Stimulated activated effector memory CD8-positive, alpha-beta T cell treated with anti-CD3 and anti-CD28 coated beads, Interleukin-12 subunit alpha, Interleukin-12 subunit beta, amount 100 ng/mL, for 72 hours (primary cell): Measurements from ENCODE around the gene OR8B4.
"Not testable (repeated sequence)": the region's sequence is repeated elsewhere in the genome, so short reads cannot be mapped to it uniquely, and the experiment has no call there.

Experiments used
- ATAC-seq: fragments of 150-1000 bp; cut with Tn5 transposase; 2 replicates; pipeline ENCODE4 v1.10.0; 2021
- DNase-seq, 2 donors: peaks; one replicate each; pipeline ENCODE4 v3.0.0; 2021 to 2022; ENCODE audit warnings: low spot score in 2 of 2
- H3K27ac Mint-ChIP-seq: one replicate; pipeline ENCODE4 v1.8.0; 2022; ENCODE audit warnings: mild to moderate bottlenecking, mixed read lengths
- H3K36me3 Mint-ChIP-seq: one replicate; pipeline ENCODE4 v1.8.0; 2022; ENCODE audit warnings: mild to moderate bottlenecking, mixed read lengths
- H3K4me1 Mint-ChIP-seq: one replicate; pipeline ENCODE4 v1.8.0; 2022; ENCODE audit warnings: mixed read lengths
- H3K4me3 Mint-ChIP-seq: one replicate; pipeline ENCODE4 v1.8.0; 2022; ENCODE audit warnings: mild to moderate bottlenecking, mixed read lengths
- H3K9me3 Mint-ChIP-seq: one replicate; pipeline ENCODE4 v1.8.0; 2022; ENCODE audit warnings: mixed read lengths

OR8B4 gene

DNA sequence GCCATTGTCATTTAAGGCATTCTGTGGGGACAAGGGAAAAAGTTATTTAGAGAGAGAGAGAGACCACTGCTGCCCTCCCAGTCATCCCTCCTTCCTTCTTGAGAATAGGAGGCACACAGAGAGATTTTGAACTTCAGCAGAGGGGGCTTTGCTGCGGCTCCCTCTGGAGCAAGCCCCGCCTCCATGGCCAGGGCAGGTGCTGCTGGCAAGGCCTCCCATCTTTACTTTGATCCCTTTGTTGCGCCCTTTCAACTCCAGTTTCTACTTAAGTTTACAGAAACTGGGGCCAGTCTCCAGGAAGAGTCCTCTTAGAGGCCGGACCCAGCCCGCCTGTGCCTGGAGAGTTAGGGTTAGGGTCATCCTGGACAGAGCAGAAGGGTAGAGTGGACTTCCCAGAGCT is 16.4 kb upstream of the OR8B4 start:
- no peak for DNase-seq
- H3K27ac Mint-ChIP-seq, result no peak overlapping the region
- no peaks in the 10 kb centered on the region for H3K36me3 Mint-ChIP-seq
- no peak for ATAC-seq
- H3K4me3 Mint-ChIP-seq, result no peak overlapping the region
- H3K4me1 Mint-ChIP-seq, result no peaks in the 10 kb centered on the region
- no peaks in the 10 kb centered on the region for H3K9me3 Mint-ChIP-seq

DNA sequence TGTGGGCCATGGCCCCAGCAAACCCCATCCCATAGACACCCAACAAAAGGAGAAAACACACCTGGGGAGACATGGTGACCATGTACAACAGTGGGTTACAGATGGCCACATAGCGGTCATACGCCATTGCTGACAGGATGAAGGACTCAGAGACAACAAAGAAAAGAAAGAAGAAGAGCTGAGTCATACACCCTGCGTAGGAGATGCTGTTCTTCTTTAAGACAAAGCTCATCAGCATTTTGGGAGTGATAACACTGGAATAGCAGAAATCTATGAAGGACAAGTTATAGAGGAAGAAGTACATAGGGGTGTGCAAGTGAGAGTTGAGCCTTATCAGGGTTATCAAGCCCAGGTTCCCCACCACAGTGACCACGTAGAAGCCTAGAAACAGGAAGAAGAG is 15.9 kb upstream of the OR8B4 start:
- Mint-ChIP-seq H3K27ac (no peak overlapping the region), H3K9me3 (no peaks in the 10 kb centered on the region), H3K4me3 (no peak overlapping the region), H3K36me3 (no peaks in the 10 kb centered on the region), H3K4me1 (no peaks in the 10 kb centered on the region)
- peak; percentile 35 for ATAC-seq
- no peak for DNase-seq

DNA sequence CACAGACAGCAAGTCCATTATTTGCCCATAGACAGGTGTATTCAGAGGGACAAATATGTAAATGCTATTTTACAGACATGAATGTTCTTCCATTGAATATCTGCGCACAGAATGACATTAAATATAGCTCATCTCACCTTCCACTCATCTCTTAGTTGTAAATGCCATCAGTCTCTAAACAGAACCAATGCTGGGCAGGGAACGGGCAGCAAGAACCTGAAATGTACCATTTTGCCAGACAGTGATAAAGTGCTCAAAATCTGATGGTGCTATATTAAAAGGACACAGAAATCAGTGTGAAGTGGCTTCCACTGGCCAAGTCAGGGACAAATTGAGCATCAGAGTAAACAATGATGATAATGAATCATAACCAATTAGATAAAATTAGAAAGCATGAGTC is 10.0 kb upstream of the OR8B4 start:
- ATAC-seq (no peak), DNase-seq (no peak)
- H3K27ac Mint-ChIP-seq, result no peak overlapping the region
- H3K4me3 Mint-ChIP-seq, result no peak overlapping the region
- H3K4me1 Mint-ChIP-seq, result no peaks in the 10 kb centered on the region
- peaks cover under 1% of the 10 kb centered on the region for H3K9me3 Mint-ChIP-seq
- H3K36me3 Mint-ChIP-seq, result no peaks in the 10 kb centered on the region

DNA sequence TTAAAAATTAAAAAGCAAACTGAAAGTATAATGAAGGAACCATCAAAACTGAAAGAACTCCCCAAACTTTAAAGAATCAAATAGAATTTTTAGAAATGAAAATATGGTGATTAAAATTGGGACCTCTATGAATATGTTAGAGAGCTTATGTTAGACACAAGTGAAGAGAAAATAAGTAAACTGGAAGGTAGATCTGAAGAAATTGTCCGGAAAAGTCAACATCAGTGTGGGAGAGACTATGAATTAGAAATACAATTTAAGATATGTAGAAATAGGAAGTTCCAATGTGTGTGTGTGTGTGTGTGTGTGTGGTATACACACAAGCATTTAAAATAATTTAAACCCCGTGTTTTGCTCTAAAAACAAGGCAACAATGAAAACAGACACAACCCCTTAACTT is 4.9 kb upstream of the OR8B4 start:
- Mint-ChIP-seq H3K36me3 (no peaks in the 10 kb centered on the region), H3K27ac (no peak overlapping the region), H3K4me1 (no peaks in the 10 kb centered on the region), H3K4me3 (no peak overlapping the region), H3K9me3 (peaks cover 4% of the 10 kb centered on the region)
- DNase-seq (no peak), ATAC-seq (no peak)

DNA sequence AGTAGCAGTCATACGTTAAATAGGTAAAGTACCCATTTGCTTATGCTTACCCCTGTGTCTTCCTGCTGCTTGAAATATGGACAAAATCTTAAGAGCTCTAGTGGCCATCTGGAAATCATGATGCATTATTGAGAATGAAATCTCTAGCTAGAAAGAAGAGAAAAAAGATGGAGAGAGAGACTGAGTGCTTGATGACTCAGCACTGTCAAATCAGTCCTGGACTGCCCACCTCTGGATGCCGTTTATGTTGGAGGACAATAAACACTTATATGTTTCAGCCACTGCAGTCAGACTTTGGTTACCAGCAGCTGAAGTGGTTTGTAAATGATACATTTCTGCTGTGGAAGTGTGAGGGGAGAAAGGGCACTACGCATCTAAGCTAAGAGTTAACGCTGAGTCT is 3.6 kb downstream of the OR8B4 start:
- no peaks in the 10 kb centered on the region for H3K36me3 Mint-ChIP-seq
- no peak overlapping the region for H3K27ac Mint-ChIP-seq
- no peaks in the 10 kb centered on the region for H3K9me3 Mint-ChIP-seq
- no peak for ATAC-seq
- H3K4me3 Mint-ChIP-seq, result no peak overlapping the region
- no peak for DNase-seq
- H3K4me1 Mint-ChIP-seq, result no peaks in the 10 kb centered on the region

DNA sequence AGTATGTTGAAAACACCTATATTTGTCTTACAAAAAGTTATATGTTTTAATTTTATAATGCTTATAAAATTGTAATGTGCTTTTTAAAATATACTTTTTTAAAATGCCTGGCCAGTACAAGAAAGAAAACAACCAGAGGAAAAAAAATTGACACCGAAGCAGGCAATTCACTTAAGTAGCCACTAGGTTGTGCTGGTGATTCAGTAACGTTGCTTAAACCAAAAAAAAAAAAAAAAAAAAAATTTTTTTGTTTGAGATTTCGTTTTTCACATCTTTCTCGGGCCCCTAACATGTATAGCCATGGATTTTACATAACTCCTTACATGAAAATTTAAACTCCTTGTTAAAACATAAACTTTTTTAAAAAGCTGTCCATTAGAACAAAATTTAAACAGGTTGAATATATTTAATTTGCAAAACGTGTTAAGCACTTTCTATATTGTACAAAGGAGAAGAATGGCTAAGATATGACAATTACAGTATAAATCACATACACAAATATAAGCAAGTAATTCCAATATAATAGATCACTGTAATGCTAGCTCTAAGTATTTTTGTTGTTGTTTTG is 9.2 kb downstream of the OR8B4 start:
- no peaks in the 10 kb centered on the region for H3K9me3 Mint-ChIP-seq
- H3K4me1 Mint-ChIP-seq, result no peaks in the 10 kb centered on the region
- no peaks in the 10 kb centered on the region for H3K36me3 Mint-ChIP-seq
- DNase-seq (no peak), ATAC-seq (no peak)
- no peak overlapping the region for H3K27ac Mint-ChIP-seq
- H3K4me3 Mint-ChIP-seq, result no peak overlapping the region

DNA sequence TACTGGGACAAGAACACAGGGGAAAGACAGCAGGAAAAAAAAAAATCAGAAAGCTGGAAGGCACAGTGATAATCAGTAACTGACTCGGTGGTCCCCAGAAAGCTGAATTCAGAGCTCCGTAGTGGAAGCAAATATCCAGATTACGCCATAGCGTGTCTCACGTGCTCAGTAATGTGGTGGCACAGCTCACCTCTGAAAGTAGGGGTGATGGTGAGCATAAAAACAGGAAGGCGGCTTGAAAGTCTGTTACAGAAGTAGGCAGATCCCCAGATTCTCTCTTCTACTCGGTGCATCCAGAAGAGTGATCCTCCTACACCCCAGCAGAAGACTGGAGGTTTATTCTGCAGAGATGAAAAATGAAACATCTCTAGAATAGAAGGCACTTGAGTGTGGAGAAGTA is 14.8 kb downstream of the OR8B4 start:
- no peaks in the 10 kb centered on the region for H3K9me3 Mint-ChIP-seq
- H3K27ac Mint-ChIP-seq, result no peak overlapping the region
- no peaks in the 10 kb centered on the region for H3K4me1 Mint-ChIP-seq
- H3K36me3 Mint-ChIP-seq, result no peaks in the 10 kb centered on the region
- no peak for DNase-seq
- no peak for ATAC-seq
- no peak overlapping the region for H3K4me3 Mint-ChIP-seq

DNA sequence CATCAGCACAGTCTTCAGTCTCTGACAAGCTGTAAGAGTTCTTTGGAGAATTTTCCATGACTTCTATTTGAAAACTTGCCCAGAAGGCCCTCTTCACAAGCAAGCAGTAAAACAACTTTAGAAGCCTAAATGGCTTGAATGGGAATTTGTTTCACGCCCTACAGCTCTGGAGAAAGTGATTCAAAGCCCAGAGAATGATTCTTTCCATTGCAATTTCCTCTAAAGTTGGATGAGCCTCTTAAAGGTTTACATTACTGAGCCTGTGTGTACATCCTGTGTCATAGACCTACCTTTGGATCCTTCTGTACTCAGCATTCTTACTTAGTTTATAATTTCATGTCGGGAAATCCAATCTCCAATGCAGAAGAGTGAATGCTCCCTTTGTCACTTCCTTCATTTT is 19.1 kb downstream of the OR8B4 start:
- no peaks in the 10 kb centered on the region for H3K4me1 Mint-ChIP-seq
- no peak overlapping the region for H3K4me3 Mint-ChIP-seq
- ATAC-seq, result no peak
- no peak overlapping the region for H3K27ac Mint-ChIP-seq
- no peaks in the 10 kb centered on the region for H3K36me3 Mint-ChIP-seq
- DNase-seq, result no peak
- no peaks in the 10 kb centered on the region for H3K9me3 Mint-ChIP-seq

DNA sequence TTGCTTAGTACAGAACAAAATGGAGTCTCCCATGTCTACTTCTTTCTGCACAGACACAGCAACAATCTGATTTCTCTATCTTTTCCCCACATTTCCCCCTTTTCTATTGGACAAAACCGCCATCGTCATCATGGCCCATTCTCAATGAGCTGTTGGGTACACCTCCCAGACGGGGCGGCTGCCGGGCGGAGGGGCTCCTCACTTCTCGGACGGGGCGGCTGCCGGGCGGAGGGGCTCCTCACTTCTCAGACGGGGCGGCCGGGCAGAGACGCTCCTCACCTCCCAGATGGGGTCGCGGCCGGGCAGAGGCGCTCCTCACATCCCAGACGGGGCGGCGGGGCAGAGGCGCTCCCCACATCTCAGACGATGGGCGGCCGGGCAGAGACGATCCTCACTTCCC is 21.5 kb downstream of the OR8B4 start:
- not testable (repeated sequence) for H3K9me3 Mint-ChIP-seq, H3K4me3 Mint-ChIP-seq, ATAC-seq, H3K36me3 Mint-ChIP-seq, H3K4me1 Mint-ChIP-seq, H3K27ac Mint-ChIP-seq, DNase-seq

DNA sequence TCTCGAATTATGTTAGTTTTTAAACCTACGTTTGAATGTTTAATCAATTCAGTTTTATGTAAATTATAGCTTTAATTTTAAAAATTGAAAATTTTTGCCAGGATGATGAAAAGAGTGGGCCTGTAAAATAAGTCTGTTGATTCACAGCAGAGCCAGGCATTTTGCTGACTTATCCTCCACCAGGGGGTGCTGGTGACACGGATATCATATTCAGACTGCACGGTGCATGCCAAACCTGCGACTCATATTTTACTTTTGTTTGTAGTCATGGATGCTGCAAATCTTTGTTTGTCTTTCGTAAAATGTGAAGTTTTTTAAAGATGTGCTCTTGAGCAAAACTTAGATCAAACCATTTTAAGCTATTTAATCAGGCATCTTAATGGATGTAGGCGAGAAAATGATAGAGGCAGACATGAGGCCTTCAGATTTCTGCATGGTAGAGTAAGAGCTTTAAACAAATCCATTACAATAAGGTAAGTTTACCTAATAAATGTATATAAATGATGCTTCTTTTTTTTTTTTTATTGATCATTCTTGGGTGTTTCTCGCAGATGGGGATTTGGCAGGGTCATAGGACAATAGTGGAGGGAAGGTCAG is 22.2 kb downstream of the OR8B4 start:
- ATAC-seq, result peak; percentile 75
- H3K9me3 Mint-ChIP-seq, result no peaks in the 10 kb centered on the region
- no peaks in the 10 kb centered on the region for H3K4me1 Mint-ChIP-seq
- no peaks in the 10 kb centered on the region for H3K36me3 Mint-ChIP-seq
- no peak overlapping the region for H3K27ac Mint-ChIP-seq
- H3K4me3 Mint-ChIP-seq, result no peak overlapping the region
- DNase-seq, result peak; percentile 5 to 65

DNA sequence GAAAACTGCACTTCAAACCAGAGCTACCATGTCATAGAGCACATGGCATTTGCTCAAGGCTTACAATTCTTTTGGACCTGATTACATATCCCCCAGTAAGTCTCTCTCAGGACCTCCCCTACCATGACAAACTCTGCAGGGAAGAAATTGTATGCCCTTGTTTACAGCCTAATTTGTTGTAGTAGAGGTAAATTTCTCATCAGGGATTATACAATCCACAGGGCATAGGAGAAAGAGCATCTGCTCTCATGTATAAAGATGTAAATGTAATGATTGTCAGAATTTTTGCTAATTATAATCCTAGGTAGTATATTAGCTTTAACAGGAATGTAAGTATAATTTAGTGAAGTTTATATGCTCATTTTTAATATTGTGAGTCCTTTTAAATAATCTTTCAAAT is 25.7 kb downstream of the OR8B4 start, which contains the start of gene OR8B3:
Gene OR8B3 (minus strand): TSS at position 101 of the 400 bp plus-strand sequence. CDS start 1,673 bp downstream, outside the sequence.
- H3K27ac Mint-ChIP-seq, result no peak within 1 kb of the TSS
- H3K36me3 Mint-ChIP-seq, result no peaks in the 10 kb centered on the region
- DNase-seq (no peak), ATAC-seq (no peak)
- H3K4me3 Mint-ChIP-seq, result no peak within 1 kb of the TSS
- no peaks in the 10 kb centered on the region for H3K9me3 Mint-ChIP-seq
- H3K4me1 Mint-ChIP-seq, result no peaks in the 10 kb centered on the region

DNA sequence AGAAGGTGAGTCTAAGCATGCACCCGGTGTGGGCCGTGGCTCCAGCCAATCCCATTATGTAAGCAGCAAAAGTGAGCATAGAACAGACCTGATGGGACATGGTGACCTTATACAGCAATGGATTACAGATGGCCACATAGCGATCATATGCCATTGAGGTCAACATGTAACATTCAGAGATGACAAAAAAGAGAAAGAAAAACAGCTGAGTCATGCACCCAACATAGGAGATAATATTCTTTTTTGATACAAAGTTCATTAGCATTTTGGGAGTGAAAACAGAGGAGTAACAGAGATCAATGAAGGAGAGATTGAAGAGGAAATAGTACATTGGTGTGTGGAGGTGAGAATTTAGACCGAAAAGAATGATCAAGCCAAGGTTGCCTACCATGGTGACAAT is 27.8 kb downstream of the OR8B4 start:
- not testable (repeated sequence) for H3K27ac Mint-ChIP-seq, DNase-seq, H3K4me1 Mint-ChIP-seq, H3K4me3 Mint-ChIP-seq, ATAC-seq, H3K36me3 Mint-ChIP-seq, H3K9me3 Mint-ChIP-seq

DNA sequence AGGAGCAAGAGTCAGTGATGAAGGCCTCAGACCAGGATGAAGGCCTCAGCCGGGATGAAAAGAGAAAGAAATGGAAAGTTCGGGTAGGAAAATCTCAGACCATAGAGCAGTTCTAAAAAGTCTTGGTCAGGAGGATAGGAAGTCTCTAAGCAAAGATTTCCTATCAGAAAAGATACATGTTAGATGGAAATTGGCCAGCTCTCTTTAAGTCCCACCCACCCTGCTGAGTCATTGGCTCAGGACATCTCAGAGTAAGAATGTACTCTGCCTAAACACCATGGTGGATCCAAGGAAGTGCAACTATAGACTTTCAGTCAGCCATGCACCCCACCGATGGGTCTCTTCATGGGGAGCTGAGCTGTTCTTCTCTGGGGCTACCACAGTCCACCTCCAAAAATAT is 30.3 kb downstream of the OR8B4 start:
- Mint-ChIP-seq H3K27ac (no peak overlapping the region), H3K36me3 (no peaks in the 10 kb centered on the region), H3K4me1 (no peaks in the 10 kb centered on the region), H3K9me3 (no peaks in the 10 kb centered on the region), H3K4me3 (no peak overlapping the region)
- DNase-seq, result no peak
- no peak for ATAC-seq

DNA sequence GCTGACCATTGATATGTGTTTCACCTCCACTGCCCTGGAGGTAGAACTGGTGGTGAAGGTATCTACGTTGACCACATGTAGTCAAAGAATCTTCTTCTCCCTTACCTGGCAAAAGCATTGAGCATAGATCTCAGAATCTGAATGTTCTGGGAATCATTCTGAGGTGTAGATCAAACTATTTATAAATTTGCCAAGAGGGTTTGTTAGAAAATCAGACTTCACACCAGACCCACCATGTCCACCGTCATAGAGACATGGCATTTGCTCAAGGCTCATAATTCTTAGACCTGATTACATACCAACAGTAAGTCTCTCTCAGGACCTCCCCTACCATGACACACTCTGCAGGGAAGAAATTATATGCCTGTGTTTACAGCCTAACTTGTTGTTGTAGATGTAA is 40.3 kb downstream of the OR8B4 start, which contains the start of gene OR8B2:
Gene OR8B2 (minus strand): TSS at position 101 of the 400 bp plus-strand sequence. CDS start 1,156 bp downstream, outside the sequence.
- Mint-ChIP-seq H3K27ac (no peak within 1 kb of the TSS), H3K4me3 (no peak within 1 kb of the TSS), H3K9me3 (peaks cover 5% of the 10 kb centered on the region), H3K36me3 (no peaks in the 10 kb centered on the region), H3K4me1 (no peaks in the 10 kb centered on the region)
- no peak for DNase-seq
- no peak for ATAC-seq

DNA sequence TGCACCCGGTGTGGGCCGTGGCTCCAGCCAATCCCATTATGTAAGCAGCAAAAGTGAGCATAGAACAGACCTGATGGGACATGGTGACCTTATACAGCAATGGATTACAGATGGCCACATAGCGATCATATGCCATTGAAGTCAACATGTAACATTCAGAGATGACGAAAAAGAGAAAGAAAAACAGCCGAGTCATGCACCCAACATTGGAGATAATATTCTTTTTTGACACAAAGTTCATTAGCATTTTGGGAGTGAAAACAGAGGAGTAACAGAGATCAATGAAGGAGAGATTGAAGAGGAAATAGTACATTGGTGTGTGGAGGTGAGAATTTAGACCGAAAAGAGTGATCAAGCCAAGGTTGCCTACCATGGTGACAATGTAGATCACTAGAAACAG is 41.8 kb downstream of the OR8B4 start:
- not testable (repeated sequence) for H3K9me3 Mint-ChIP-seq, ATAC-seq, H3K36me3 Mint-ChIP-seq, H3K4me1 Mint-ChIP-seq, H3K27ac Mint-ChIP-seq, H3K4me3 Mint-ChIP-seq, DNase-seq

DNA sequence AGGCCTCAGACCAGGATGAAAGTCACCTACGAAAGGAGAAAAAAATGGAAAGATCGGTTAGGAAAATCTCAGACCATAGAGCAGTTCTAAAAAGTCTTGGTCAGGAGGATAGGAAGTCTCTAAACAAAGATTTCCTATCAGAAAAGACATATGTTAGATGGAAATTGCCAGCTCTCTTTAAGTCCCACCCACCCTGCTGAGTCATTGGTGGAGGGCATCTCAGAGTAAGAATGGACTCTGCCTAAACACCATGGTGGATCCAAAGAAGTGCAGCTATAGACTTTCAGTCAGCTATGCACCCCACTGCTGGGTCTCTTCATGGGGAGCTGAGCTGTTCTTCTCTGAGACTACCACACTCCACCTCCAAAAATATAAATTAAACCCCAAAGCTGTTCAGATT is 44.1 kb downstream of the OR8B4 start:
- Mint-ChIP-seq H3K9me3 (peaks cover 5% of the 10 kb centered on the region), H3K27ac (no peak overlapping the region), H3K4me1 (no peaks in the 10 kb centered on the region), H3K4me3 (no peak overlapping the region), H3K36me3 (no peaks in the 10 kb centered on the region)
- ATAC-seq (no peak), DNase-seq (no peak)
